ENCODE results near the gene C1QL1. TPM values are rescaled to one million over a fixed set of nuclear protein-coding genes. Genes with fewer than 3 reads are reported as not detected.

Gene C1QL1
- total RNA-seq, 1 donor from 2014 or later = 0.45 TPM

DNA sequence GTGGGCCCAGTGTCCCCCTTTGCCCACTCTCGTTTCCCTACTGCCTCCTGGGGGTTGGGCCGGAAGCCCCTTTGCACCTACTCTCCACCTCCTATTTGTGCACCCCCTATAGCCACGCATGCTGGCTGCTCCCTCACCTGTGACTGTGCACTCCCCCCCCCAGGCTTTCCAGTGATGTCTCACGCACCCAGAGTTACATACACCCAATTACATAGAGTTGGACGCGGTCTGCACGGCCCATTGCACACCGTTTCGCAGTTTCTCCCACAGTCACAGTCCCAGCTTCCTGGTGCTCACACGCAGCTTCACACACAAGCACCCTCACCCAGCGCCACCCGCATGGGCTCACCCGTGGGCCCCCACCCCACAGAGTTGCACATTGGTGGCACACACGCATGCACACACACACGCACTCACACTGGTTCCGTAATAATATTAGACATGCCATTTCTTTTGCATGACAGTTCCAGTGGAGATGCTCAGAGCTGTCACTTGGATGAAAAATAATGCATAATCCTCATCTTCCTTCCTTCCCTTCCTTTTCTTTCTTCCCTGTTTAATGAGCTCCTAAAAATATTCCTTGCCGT is 21.5 kb upstream of the C1QL1 start:
- intact Hi-C loops (cut with micrococcal nuclease) = no loop called here

DNA sequence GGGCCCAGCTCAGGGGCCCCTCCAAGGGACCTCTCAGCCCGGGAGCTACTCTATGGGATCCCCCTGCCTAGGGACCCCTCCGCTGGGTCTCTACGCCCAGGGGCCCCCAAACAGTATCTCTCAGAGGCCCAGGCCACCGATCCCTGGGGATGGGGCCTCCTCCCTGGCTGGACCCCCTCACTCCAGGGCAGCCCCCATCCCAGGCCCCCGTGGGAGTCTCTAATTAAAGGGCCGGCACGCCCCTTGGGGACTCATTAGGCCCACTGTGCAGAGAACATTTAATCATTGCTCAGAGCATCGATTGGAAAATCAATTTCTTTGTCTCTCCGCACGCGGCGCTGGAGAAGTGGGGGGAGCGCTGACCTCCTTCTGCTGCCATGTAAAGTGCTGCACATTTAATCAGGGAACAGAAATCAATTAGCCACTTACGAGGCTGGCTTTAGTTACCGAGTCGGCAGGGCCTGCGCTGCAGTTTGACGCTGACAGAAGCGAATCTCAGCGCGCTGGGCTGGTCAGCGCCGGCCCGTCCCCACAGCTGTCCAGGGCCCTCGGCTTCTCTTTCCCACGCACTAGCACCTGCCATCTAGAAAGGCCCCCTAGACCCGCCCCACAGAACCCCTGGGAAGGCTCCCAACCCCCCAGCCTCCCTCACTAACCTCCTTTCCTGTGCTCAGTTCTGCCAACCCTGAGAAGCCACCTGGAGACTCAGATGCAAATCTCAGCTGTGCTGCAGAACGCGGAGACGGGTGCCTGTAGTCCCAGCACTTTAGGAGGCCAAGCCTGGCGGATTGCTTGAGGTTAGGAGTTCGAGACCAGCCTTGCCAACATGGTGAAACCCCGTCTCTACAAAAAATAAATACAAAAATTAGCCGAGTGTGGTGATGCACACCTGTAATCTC is 20.2 kb upstream of the C1QL1 start:
- intact Hi-C loops (cut with micrococcal nuclease) = no loop called here

- intact Hi-C loops (cut with micrococcal nuclease) = no loop called here
These were observed 15.5 kb upstream of the C1QL1 start for GRCh38 chr17:44983563-44983962.

- intact Hi-C loops (cut with micrococcal nuclease) = no loop called here
These were observed 14.1 kb upstream of the C1QL1 start for GRCh38 chr17:44982113-44982702.

GRCh38 chr17:44981221-44981968 is 13.3 kb upstream of the C1QL1 start:
- intact Hi-C loops (cut with micrococcal nuclease) = no loop called here

DNA sequence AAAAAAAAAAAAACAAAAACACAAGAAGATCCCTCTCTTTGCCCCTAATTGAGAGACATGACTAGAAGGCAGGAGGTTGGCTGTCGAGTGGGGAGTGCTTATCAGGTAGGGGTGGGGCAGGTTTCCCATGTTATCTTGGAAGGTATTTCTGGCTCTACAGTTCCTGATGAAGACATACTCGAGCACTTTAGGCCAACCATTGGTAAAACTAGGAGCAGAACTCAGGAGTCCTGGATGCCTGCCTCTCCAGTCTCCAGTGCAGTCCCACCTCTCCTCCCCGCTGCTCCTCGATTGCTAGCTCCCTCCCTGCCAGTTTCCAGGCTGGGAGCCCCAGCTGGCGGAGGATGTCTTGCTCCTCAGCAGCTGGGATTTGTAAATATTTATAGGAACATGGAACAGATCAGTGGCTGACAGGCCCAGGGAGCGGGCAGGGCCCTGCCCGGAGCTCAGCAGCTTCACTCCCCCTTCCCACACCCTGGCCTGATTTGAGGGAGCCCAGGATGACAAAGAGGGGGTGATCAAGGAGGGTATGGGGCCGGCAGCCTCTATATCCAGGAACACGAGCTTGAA is 11.4 kb upstream of the C1QL1 start:
- intact Hi-C loops (cut with micrococcal nuclease) = no loop called here

DNA sequence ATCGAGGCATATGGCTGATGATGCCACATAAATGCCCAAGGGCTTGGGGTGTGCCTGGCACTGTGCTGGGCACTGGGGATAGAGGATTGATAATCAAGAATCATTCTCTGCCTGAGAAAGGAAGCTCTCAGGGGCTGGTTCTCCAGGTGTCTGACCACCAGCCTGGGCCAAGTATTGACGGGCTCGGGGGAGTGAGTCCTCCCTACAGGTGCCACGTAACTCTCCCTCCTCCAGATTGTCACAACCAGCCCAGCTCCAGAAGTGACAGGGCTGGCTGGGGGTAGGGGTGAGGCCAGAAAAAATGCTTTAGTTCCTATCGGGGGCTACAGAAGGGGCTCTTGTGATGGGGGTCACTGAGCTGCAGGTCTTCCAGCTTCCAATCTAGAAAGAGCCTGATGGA is 10.7 kb upstream of the C1QL1 start:
- intact Hi-C loops (cut with micrococcal nuclease) = no loop called here

- intact Hi-C loops (cut with micrococcal nuclease) = no loop called here
These were observed 9.9 kb upstream of the C1QL1 start for GRCh38 chr17:44977814-44978550.

DNA sequence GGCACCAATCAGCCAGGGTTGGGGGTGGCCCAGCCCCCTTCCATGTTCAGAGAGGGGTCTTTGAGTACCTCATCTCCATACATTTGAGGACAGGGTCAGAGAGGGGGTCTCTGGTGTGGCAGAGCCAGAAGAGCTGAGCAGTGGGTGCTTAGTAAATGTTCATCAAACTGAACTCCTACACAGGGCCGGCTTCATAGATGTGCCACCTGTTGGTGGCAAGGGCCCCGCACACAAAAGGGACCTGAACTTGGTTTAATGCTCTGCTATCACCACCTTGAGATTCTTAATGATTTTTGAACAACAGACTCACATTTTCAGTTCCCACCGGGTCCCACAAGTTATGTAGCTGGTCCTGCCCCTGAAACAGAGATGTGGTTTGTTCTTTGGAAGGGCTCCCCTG is 9.0 kb upstream of the C1QL1 start:
- intact Hi-C loops (cut with micrococcal nuclease) = no loop called here

GRCh38 chr17:44976206-44976605 is 8.1 kb upstream of the C1QL1 start:
- intact Hi-C loops (cut with micrococcal nuclease) = no loop called here

- intact Hi-C loops (cut with micrococcal nuclease) = no loop called here
These were observed 4.8 kb upstream of the C1QL1 start for GRCh38 chr17:44972953-44973352.

DNA sequence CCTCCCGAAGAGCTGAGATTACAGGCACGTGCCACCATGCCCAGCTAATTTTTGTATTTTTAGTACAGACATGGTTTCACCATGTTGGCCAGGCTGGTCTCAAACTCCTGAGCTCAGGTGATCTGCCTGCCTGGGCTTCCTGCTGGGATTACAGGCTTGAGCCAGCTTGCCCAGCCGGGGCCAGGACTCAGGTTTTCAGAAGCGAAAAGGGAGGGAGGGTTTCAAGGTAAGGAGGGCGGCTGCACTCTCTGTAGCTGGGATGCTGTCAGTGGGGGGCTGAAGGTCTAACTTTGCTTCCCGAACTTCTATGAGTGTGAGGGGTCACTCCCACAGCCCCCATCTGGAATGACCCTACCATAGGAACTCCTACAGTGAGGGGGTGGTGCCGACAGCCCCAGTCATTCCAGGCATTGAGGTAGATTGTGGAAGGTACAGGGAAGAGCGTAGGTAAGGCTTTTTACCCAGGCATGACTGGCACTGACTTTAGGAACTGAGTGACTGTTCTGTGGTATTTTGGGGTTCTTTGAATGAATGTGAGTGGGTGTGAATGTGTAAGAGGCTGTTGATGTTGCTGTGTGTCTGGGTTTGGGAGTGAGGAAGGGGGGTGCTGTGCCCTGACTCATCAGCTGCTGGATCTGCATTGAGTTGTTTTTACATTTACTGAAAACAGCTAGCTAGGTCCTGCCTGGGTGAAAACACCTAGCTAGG is 3.8 kb upstream of the C1QL1 start:
- intact Hi-C loops (cut with micrococcal nuclease) = no loop called here

GRCh38 chr17:44970136-44970741 is 2.1 kb upstream of the C1QL1 start:
- intact Hi-C loops (cut with micrococcal nuclease) = no loop called here

- intact Hi-C loops (cut with micrococcal nuclease) = loop anchor here (2.0 to 5.0 kb wide), 3 partner anchors 53 to 163 kb away; partner anchors contain the start of genes DCAKD and PLCD3
These were observed 1.2 kb upstream of the C1QL1 start for GRCh38 chr17:44969144-44969780.

DNA sequence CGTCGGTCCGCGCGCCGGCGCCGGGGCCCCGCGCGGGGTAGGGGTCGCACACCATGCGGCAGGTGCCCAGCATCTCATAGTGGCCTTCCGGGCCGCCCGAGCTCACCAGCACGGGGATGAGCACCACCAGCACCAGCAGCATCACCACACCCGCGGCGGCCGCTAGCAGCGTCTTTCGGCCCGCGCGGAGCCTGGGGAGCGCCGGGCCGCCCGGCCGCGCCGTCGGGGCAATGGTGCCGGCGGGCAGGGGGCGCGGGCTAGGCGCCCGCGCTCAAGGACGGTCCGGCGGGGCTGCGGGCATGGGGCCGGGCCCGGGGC is 237 bp downstream of the C1QL1 start:
- intact Hi-C loops (cut with micrococcal nuclease) = loop anchor here (1.0 to 5.0 kb wide), 6 partner anchors 21 to 193 kb away; partner anchors contain the start of genes DCAKD, EFTUD2, KIF18B and PLCD3

DNA sequence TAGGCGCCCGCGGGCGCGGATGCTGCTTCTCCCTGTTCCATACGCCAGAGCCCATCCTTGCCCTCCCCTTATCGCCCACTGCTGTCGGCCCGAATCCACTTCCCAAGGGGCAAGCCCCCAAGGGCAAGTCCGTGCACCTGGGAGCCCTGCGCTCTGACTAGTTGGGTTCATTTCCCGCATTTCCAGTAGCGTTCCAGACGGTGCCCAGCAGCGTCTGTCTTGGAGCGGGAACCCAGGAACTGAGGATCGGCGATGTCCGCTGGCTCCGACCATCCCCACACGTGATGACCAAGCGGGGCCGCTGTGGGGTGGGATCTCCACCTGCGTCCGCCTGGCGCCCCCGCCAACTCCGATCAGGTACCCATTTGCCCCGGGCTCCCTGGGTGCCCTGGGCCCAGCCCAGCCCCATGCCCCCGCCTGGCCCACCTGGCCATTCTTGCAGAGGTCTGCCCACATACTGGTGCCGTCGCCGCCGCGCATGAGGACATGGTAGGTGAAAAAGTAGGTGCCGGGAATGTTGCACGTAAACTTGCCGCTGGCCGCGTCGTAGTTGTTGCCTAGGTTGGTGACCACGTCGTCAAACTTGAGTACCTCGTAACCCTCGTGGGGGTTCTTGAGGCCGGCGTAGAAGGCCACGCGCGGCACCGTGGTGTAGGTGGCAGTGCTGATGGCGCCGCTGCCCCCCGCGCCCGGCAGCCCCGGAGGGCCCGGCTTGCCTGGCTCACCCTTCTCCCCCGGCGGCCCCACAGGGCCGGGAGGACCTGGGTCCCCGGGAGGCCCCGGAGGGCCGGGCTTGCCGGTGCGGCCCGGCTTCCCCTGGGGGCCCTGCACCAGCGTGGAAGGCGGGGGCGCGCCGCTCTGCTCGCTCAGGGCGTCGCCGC is 837 bp downstream of the C1QL1 start:
- intact Hi-C loops (cut with micrococcal nuclease) = loop anchor here (5.0 kb wide), 2 partner anchors 55 to 165 kb away; partner anchors contain the start of gene PLCD3

DNA sequence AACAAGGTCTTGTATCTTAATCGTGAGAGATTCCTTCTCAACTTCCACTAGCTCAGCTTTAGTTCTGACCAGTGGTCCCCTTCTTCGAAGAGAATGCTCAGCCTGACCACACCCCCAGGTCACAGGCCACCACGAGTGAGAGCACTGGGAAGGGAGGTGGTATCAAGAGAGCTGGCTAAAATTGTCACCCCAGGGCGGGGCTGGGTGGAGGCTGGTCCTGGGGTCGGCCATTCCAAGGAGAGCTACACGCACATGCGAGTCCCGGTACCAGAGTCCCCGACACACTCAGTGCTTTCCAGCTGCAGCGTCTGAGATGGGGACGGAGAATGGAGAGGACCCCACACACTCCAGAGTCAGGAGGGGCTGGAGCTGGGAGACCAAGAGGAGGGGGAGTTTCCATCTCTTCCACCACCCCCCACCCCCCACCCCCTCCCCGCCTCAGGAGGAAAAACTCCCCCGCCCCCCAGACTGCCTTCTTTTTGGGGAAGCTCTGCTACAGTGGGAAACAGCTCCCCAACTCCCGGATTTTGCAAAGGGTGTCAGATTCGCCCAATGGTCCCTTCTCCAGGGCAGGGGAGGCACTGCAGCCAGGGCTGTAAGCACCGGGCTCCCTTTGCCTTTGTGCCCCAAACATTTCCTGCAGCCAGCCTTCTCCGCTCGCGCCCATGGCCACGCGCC is 1.6 kb downstream of the C1QL1 start:
- intact Hi-C loops (cut with micrococcal nuclease) = loop anchor here (5.0 kb wide), 2 partner anchors 56 to 166 kb away; partner anchors contain the start of gene PLCD3

Data from T-helper 2 cell treated with Interferon-gamma antibody and Interleukin-4, amounts not matched to agents 100 ng/mL and 5 ng/mL, for 36 hours (primary cell).